ENCODE data around the gene VSTM5. TPM values are rescaled to one million over a fixed set of nuclear protein-coding genes. Genes with fewer than 3 reads are reported as not detected.

The VSTM5 gene
- total RNA-seq, 3 donors from 2014 or later (not counting 1 experiment from before 2014, with no cell fraction given): not detected

DNA sequence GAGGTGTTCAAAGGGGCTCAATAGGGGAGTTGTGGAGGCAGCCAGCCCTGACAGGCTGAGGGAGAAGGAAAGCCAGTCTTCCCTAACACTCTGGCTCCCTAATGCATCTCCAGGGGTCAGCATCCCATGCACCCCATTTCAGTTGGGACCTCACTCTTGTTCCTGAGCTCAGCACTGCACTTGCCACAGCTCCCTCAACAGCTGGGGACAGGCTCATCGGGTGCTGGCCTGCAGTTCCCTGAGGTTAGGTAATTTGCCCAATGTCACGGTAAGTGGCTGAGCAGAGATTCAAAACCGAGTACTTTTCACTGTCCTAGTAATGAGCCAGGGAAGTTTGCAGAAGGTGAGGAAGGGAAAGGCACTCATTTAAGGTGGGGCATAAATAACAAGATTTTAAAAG, 20.8 kb downstream of the VSTM5 start:
- Mint-ChIP-seq H3K36me3 (no peaks in the 10 kb centered on the region), H3K9me3 (no peaks in the 10 kb centered on the region), H3K4me1 (no peaks in the 10 kb centered on the region), H3K4me3 (no peak overlapping the region), H3K27me3 (ENCODE audit: low read depth in 2 of 2) (peaks cover 0 to 6% of the 10 kb centered on the region in 2 donors), H3K27ac (no peak overlapping the region)
- H3K36me3 ChIP-seq (ENCODE audit: control insufficient read depth, insufficient read depth, low read length): no peaks in the 10 kb centered on the region
- WGBS (ENCODE audit: insufficient coverage): 85% methylated on average over 3 of the region's 3 CpGs
- no peaks in the 10 kb centered on the region for H3K9me3 ChIP-seq (ENCODE audit: control insufficient read depth, insufficient read depth, low read length)
- H3K27me3 ChIP-seq (ENCODE audit: control insufficient read depth, insufficient read depth, low read length): no peaks in the 10 kb centered on the region
- intact Hi-C loops (cut with micrococcal nuclease): no loop called here
- no peak overlapping the region for H3K27ac ChIP-seq (ENCODE audit: low read length)
- DNase-seq (no peak), ATAC-seq (no peak)
- no peak overlapping the region for H3K4me3 ChIP-seq (ENCODE audit: low read length)
- H3K4me1 ChIP-seq (ENCODE audit: control insufficient read depth, insufficient read depth, low read length): no peaks in the 10 kb centered on the region
- TF ChIP-seq, protein P1, sequence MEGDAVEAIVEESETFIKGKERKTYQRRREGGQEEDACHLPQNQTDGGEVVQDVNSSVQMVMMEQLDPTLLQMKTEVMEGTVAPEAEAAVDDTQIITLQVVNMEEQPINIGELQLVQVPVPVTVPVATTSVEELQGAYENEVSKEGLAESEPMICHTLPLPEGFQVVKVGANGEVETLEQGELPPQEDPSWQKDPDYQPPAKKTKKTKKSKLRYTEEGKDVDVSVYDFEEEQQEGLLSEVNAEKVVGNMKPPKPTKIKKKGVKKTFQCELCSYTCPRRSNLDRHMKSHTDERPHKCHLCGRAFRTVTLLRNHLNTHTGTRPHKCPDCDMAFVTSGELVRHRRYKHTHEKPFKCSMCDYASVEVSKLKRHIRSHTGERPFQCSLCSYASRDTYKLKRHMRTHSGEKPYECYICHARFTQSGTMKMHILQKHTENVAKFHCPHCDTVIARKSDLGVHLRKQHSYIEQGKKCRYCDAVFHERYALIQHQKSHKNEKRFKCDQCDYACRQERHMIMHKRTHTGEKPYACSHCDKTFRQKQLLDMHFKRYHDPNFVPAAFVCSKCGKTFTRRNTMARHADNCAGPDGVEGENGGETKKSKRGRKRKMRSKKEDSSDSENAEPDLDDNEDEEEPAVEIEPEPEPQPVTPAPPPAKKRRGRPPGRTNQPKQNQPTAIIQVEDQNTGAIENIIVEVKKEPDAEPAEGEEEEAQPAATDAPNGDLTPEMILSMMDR (IDR thresholded peaks at IDR 0.05): no peak

DNA sequence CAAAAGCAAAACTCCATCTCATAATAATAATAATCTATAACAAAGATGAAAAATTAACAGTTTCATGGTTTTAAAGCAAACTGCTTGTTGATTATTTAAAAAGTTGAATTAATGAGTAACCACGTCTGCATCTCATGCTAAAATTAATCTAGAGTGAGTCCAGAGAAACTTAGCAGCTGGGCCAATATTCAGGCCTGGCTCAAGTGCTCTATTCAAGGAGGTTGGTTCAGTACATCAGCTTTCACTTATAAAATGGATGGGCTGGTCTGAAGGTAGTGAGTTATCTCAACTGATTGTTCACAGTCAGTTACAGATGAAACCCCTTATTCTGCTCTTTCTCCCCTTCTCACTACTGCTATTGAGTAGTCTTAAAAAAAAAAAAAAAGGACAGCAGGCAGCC, 23.1 kb downstream of the VSTM5 start:
- Histone ChIP-seq H3K27ac (ENCODE audit: low read length) (no peak overlapping the region), H3K4me3 (ENCODE audit: low read length) (no peak overlapping the region), H3K27me3 (ENCODE audit: control insufficient read depth, insufficient read depth, low read length) (no peaks in the 10 kb centered on the region), H3K9me3 (ENCODE audit: control insufficient read depth, insufficient read depth, low read length) (no peaks in the 10 kb centered on the region), H3K4me1 (ENCODE audit: control insufficient read depth, insufficient read depth, low read length) (no peaks in the 10 kb centered on the region), H3K36me3 (ENCODE audit: control insufficient read depth, insufficient read depth, low read length) (no peaks in the 10 kb centered on the region)
- no peaks in the 10 kb centered on the region for H3K4me1 Mint-ChIP-seq
- TF ChIP-seq, protein P1 (IDR thresholded peaks at IDR 0.05): no peak
- 75% methylated on average over 1 of the region's 1 CpG for WGBS (ENCODE audit: insufficient coverage)
- no peaks in the 10 kb centered on the region for H3K36me3 Mint-ChIP-seq
- DNase-seq (no peak), ATAC-seq (no peak)
- no peak overlapping the region for H3K4me3 Mint-ChIP-seq
- H3K27me3 Mint-ChIP-seq (ENCODE audit: low read depth in 2 of 2): peaks cover 0 to 2% of the 10 kb centered on the region in 2 donors
- no peak overlapping the region for H3K27ac Mint-ChIP-seq
- intact Hi-C loops (cut with micrococcal nuclease): no loop called here
- H3K9me3 Mint-ChIP-seq: no peaks in the 10 kb centered on the region

DNA sequence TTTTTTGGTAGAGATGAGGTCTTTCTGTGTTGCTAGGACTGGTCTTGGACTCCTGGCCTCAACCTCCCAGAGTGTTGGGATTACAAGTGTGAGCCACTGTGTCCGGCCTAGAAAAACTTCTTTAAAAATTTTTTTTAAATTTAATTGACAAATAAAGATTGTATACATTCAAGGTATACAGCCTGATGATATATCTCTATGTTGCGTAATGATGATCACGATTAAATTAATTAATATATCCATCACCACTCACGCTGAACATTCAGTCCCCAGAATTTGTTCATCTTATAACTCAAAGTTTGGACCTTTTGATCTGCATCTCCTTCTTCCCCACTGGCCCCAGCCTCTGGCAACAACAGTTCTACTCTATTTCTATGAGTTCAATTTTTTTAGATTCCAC, 27.2 kb downstream of the VSTM5 start:
- no peaks in the 10 kb centered on the region for H3K36me3 Mint-ChIP-seq
- Histone ChIP-seq H3K9me3 (ENCODE audit: control insufficient read depth, insufficient read depth, low read length) (no peaks in the 10 kb centered on the region), H3K27ac (ENCODE audit: low read length) (no peak overlapping the region), H3K4me1 (ENCODE audit: control insufficient read depth, insufficient read depth, low read length) (no peaks in the 10 kb centered on the region), H3K4me3 (ENCODE audit: low read length) (no peak overlapping the region), H3K27me3 (ENCODE audit: control insufficient read depth, insufficient read depth, low read length) (no peaks in the 10 kb centered on the region), H3K36me3 (ENCODE audit: control insufficient read depth, insufficient read depth, low read length) (no peaks in the 10 kb centered on the region)
- 93% methylated on average over 3 of the region's 4 CpGs for whole genome bisulfite sequencing (ENCODE audit: insufficient coverage)
- H3K27me3 Mint-ChIP-seq (ENCODE audit: low read depth in 2 of 2): peaks cover 0 to 2% of the 10 kb centered on the region in 2 donors
- no peaks in the 10 kb centered on the region for H3K9me3 Mint-ChIP-seq
- H3K4me1 Mint-ChIP-seq: no peaks in the 10 kb centered on the region
- no peak overlapping the region for H3K27ac Mint-ChIP-seq
- no peak for ATAC-seq
- intact Hi-C loops (cut with micrococcal nuclease): no loop called here
- H3K4me3 Mint-ChIP-seq: no peak overlapping the region
- DNase-seq: no peak
- TF ChIP-seq, protein P1 (IDR thresholded peaks at IDR 0.05): no peak

DNA sequence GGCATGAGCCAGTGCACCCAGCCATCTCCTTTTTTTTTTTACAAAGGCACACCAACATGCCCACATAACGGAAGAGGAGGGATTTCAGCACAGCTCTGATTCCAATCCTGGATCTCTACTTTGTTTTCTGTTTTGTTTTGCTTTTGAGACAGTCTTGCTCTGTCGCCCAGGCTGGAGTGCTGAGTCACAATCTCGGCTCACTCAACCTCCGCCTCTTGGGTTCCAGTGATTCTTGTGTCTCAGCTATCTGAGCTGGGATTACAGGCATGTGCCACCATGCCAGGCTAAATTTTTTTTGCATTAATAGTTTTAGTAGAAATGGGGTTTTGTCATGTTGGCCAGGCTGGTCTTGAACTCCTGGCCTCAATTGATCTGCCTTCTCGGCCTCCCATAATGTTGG, 28.1 kb downstream of the VSTM5 start:
- no peak for ATAC-seq
- H3K27ac ChIP-seq (ENCODE audit: low read length): no peak overlapping the region

More for the DNA sequence above, 28.1 kb downstream of the VSTM5 start:
- no peak overlapping the region for H3K27ac Mint-ChIP-seq
- Histone ChIP-seq H3K36me3 (ENCODE audit: control insufficient read depth, insufficient read depth, low read length) (no peaks in the 10 kb centered on the region), H3K9me3 (ENCODE audit: control insufficient read depth, insufficient read depth, low read length) (no peaks in the 10 kb centered on the region), H3K4me1 (ENCODE audit: control insufficient read depth, insufficient read depth, low read length) (no peaks in the 10 kb centered on the region), H3K4me3 (ENCODE audit: low read length) (no peak overlapping the region), H3K27me3 (ENCODE audit: control insufficient read depth, insufficient read depth, low read length) (no peaks in the 10 kb centered on the region)
- no peaks in the 10 kb centered on the region for H3K9me3 Mint-ChIP-seq
- intact Hi-C loops (cut with micrococcal nuclease): no loop called here
- TF ChIP-seq, protein P1 (IDR thresholded peaks at IDR 0.05): no peak
- no peak for DNase-seq
- H3K4me1 Mint-ChIP-seq: no peaks in the 10 kb centered on the region
- H3K4me3 Mint-ChIP-seq: no peak overlapping the region
- H3K27me3 Mint-ChIP-seq (ENCODE audit: low read depth in 2 of 2): peaks cover 0 to 2% of the 10 kb centered on the region in 2 donors
- WGBS (ENCODE audit: insufficient coverage): 94% methylated on average over 5 of the region's 5 CpGs
- H3K36me3 Mint-ChIP-seq: no peaks in the 10 kb centered on the region
